ENCODE data around the gene CHRNA9.

DNA sequence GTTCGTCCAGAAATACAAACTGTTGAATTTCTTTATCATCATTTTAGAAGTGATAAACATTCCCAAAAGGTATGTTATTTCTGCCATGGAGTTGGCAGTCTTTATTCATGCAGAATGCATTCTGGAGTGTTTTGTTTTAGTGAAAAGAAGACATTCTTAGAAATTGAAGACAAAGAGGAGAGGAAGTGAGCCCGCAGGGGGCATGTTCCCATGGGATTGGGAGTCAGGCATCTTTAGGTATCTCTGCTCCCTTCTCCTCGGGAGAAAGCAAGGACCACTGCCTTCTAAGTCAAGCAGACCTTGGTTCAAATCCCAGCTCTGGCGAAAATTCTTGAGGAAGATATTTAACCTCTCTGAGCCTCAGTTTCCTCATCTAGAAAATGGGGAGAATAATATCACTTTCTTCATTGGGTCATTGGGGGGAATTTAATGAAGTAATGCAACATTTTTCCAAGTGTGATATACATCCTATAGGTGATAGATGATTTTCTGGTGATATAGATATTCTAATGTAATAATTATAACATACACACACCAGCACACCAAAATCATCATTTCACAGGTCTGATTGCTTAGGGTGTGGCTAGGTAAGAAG is 26.5 kb upstream of the CHRNA9 start:
- TF ChIP-seq, protein P1, sequence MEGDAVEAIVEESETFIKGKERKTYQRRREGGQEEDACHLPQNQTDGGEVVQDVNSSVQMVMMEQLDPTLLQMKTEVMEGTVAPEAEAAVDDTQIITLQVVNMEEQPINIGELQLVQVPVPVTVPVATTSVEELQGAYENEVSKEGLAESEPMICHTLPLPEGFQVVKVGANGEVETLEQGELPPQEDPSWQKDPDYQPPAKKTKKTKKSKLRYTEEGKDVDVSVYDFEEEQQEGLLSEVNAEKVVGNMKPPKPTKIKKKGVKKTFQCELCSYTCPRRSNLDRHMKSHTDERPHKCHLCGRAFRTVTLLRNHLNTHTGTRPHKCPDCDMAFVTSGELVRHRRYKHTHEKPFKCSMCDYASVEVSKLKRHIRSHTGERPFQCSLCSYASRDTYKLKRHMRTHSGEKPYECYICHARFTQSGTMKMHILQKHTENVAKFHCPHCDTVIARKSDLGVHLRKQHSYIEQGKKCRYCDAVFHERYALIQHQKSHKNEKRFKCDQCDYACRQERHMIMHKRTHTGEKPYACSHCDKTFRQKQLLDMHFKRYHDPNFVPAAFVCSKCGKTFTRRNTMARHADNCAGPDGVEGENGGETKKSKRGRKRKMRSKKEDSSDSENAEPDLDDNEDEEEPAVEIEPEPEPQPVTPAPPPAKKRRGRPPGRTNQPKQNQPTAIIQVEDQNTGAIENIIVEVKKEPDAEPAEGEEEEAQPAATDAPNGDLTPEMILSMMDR (IDR thresholded peaks at IDR 0.05), result no peak
- TF ChIP-seq EZH2phosphoT487 (IDR thresholded peaks at IDR 0.05; ENCODE audit: borderline replicate concordance, low read depth) (no peak), MXI1 (IDR thresholded peaks at IDR 0.05; ENCODE audit: low read depth, low read length) (no peak), FOXJ3 (CRISPR knock-in tag; IDR thresholded peaks at IDR 0.05) (no peak), TAF1 (IDR thresholded peaks at IDR 0.05; ENCODE audit: borderline replicate concordance, low read depth, low read length) (no peak), SMC3 (IDR thresholded peaks at IDR 0.05; ENCODE audit: low read depth, low read length) (no peak), ELF1 (IDR thresholded peaks at IDR 0.05) (no peak)
- TF ChIP-seq, protein P2, sequence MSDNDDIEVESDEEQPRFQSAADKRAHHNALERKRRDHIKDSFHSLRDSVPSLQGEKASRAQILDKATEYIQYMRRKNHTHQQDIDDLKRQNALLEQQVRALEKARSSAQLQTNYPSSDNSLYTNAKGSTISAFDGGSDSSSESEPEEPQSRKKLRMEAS (IDR thresholded peaks at IDR 0.05; ENCODE audit: low read depth), result no peak
- TF ChIP-seq, protein P3, sequence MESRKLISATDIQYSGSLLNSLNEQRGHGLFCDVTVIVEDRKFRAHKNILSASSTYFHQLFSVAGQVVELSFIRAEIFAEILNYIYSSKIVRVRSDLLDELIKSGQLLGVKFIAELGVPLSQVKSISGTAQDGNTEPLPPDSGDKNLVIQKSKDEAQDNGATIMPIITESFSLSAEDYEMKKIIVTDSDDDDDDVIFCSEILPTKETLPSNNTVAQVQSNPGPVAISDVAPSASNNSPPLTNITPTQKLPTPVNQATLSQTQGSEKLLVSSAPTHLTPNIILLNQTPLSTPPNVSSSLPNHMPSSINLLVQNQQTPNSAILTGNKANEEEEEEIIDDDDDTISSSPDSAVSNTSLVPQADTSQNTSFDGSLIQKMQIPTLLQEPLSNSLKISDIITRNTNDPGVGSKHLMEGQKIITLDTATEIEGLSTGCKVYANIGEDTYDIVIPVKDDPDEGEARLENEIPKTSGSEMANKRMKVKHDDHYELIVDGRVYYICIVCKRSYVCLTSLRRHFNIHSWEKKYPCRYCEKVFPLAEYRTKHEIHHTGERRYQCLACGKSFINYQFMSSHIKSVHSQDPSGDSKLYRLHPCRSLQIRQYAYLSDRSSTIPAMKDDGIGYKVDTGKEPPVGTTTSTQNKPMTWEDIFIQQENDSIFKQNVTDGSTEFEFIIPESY (IDR thresholded peaks at IDR 0.05; ENCODE audit: borderline replicate concordance, low read depth), result no peak
